ENCODE measurements around the gene VDAC1. TPM values are rescaled to one million over a fixed set of nuclear protein-coding genes. Genes with fewer than 3 reads are reported as not detected.

VDAC1 gene
- total RNA-seq, 1 experiment from 2014 or later: 395 TPM

GRCh38 chr5:133947431-133947841, 57.3 kb downstream of the VDAC1 start:
- ATAC-seq: no peak
- CTCF ChIA-PET: no interaction called here

DNA sequence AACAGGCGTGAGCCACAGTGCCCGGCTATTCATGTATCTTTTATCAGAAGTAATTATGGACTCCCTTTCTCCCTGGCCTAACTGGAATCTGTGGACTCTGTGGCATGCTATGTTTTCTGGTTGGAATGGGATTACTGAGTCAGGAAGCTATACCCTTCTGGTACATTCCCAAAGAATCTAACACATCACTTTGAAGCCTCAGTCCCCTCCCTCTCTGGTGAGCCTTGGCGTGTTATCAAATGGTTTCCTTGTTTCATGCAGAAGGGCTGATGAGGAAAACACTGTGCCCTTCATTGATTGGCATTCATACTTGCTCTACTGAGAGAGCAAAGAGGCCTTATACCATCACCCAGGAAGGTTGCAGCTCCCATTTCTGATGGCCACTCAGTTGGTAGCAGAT, 59.2 kb downstream of the VDAC1 start:
- Histone ChIP-seq H3K27ac (ENCODE audit: low read length) (no peak overlapping the region), H3K4me3 (ENCODE audit: low read depth in 2 of 2, low read length in 2 of 2) (no peak overlapping the region), H3K9me3 (ENCODE audit: control insufficient read depth, insufficient read depth, low read depth, low read length) (no peaks in the 10 kb centered on the region), H3K36me3 (ENCODE audit: control insufficient read depth, insufficient read depth, low read length) (no peaks in the 10 kb centered on the region), H3K27me3 (ENCODE audit: control insufficient read depth, insufficient read depth, low read length) (no peaks in the 10 kb centered on the region), H3K4me1 (ENCODE audit: control insufficient read depth, insufficient read depth, low read length) (no peaks in the 10 kb centered on the region)
- TF ChIP-seq TCF7L2 (IDR thresholded peaks at IDR 0.05; ENCODE audit: low read depth, low read length): no peak
- no peak for TF ChIP-seq SIN3A (IDR thresholded peaks at IDR 0.05; ENCODE audit: borderline replicate concordance, insufficient read depth, low read depth, low read length)
- TF ChIP-seq CTCF (IDR thresholded peaks at IDR 0.05): no peak
- TF ChIP-seq REST (IDR thresholded peaks at IDR 0.05; ENCODE audit: insufficient read depth in 1 of 2, low read depth in 2 of 2, low read length in 1 of 2): no peak
- no peak for TF ChIP-seq POLR2AphosphoS5 (IDR thresholded peaks at IDR 0.05; ENCODE audit: low read depth, low read length)
- POLR2A ChIA-PET: interaction anchor here (0.6 kb wide), 1 partner anchor 501 kb away, joined by 4 read pairs; no protein-coding TSS in a partner anchor
- ATAC-seq (no peak), DNase-seq (ENCODE audit: low read depth, low spot score) (no peak)
- BruUV-seq (replicated peaks): no TSS peak
- CTCF ChIA-PET: no interaction called here
- intact Hi-C loops (cut with micrococcal nuclease; ENCODE audit: unreplicated experiment): no loop called here
- in situ Hi-C loops (cut with HindIII; ENCODE audit: low pct_unique_long_range_greater_than_20kb, low sequenced_read_pairs): no loop called here

More at GRCh38 chr5:133947431-133947841, 57.3 kb downstream of the VDAC1 start:
- Histone ChIP-seq H3K4me1 (ENCODE audit: control insufficient read depth, insufficient read depth, low read length) (no peaks in the 10 kb centered on the region), H3K27ac (ENCODE audit: low read length) (no peak overlapping the region), H3K9me3 (ENCODE audit: control insufficient read depth, insufficient read depth, low read depth, low read length) (no peaks in the 10 kb centered on the region), H3K4me3 (ENCODE audit: low read depth in 2 of 2, low read length in 2 of 2) (no peak overlapping the region), H3K27me3 (ENCODE audit: control insufficient read depth, insufficient read depth, low read length) (no peaks in the 10 kb centered on the region), H3K36me3 (ENCODE audit: control insufficient read depth, insufficient read depth, low read length) (no peaks in the 10 kb centered on the region)
- BruUV-seq (replicated peaks): no TSS peak
- intact Hi-C loops (cut with micrococcal nuclease; ENCODE audit: unreplicated experiment) (no loop called here), in situ Hi-C loops (cut with HindIII; ENCODE audit: low pct_unique_long_range_greater_than_20kb, low sequenced_read_pairs) (no loop called here)
- TF ChIP-seq POLR2AphosphoS5 (IDR thresholded peaks at IDR 0.05; ENCODE audit: low read depth, low read length): no peak
- POLR2A ChIA-PET: no interaction called here
- no peak for DNase-seq (ENCODE audit: low read depth, low spot score)

DNA sequence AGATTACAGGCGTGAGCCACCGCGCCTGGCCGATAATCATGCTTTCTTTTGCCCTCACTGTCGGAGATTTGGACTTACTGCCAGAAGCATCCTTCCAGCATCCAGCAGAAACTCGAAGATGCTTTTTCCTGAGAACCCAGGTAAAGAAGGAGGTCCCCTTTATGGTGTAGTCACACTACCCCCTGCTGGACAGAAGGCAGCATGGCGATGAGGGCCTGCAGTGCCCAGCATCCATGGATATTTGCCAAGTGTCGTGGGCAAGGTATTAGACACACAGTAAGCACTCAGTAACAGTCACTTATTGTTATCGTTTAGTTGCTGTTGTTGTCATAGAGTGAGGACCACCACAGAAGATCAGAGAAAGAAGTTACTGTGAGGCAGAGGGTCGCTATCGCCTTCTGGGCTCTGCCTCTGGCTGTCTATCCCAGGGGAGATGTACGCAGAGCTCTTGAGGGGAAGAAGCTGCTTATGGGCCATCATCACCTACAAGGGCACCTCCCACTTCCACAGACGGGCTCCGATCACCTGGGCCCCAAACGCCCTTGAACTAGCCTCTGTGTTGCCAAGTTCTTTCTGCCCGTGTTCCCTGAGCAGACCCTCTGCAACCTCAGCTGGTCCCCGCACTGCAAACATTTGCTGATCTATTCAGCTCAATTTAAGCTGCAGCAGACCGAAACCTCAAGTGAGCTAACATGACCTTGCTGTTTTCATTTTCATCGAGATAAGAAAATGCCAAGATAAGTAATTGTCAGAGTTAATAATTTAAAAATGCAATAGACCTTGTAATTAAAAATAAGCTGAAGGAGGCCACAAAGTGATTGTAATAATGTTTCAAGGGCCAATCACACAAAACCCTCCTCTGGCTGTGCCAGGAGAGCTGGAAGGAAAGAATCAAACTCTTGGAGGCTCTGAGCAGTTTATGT, 60.3 kb downstream of the VDAC1 start:
- H3K9me3 ChIP-seq (ENCODE audit: control insufficient read depth, insufficient read depth, low read depth, low read length): no peaks in the 10 kb centered on the region
- DNase-seq (ENCODE audit: low read depth, low spot score) (peak; percentile 17), ATAC-seq (peak; percentile 79)
- H3K27ac ChIP-seq (ENCODE audit: low read length): no peak overlapping the region
- CTCF ChIA-PET: interaction anchor here (0.6 kb wide), 1 partner anchor 1438 kb away, joined by 3 read pairs; no protein-coding TSS in a partner anchor
- H3K4me1 ChIP-seq (ENCODE audit: control insufficient read depth, insufficient read depth, low read length): no peaks in the 10 kb centered on the region
- no peaks in the 10 kb centered on the region for H3K27me3 ChIP-seq (ENCODE audit: control insufficient read depth, insufficient read depth, low read length)
- no TSS peak for BruUV-seq (replicated peaks)
- intact Hi-C loops (cut with micrococcal nuclease; ENCODE audit: unreplicated experiment): loop anchor here (5.0 kb wide), 1 partner anchor 522 kb away; no protein-coding TSS in a partner anchor
- POLR2A ChIA-PET: no interaction called here
- H3K4me3 ChIP-seq (ENCODE audit: low read depth in 2 of 2, low read length in 2 of 2): no peak overlapping the region
- no peaks in the 10 kb centered on the region for H3K36me3 ChIP-seq (ENCODE audit: control insufficient read depth, insufficient read depth, low read length)
- no peak for TF ChIP-seq TCF7L2 (IDR thresholded peaks at IDR 0.05; ENCODE audit: low read depth, low read length)
- peak; percentile 77 for TF ChIP-seq CTCF (IDR thresholded peaks at IDR 0.05)
- in situ Hi-C loops (cut with HindIII; ENCODE audit: low pct_unique_long_range_greater_than_20kb, low sequenced_read_pairs): no loop called here
